Measurements from ENCODE around the gene RBBP7.
A peak's percentile ranks its signal among the peaks of the same experiment; 100 is the strongest.
"Not testable (repeated sequence)": the region's sequence is repeated elsewhere in the genome, so short reads cannot be mapped to it uniquely, and the experiment has no call there.

Gene RBBP7

DNA sequence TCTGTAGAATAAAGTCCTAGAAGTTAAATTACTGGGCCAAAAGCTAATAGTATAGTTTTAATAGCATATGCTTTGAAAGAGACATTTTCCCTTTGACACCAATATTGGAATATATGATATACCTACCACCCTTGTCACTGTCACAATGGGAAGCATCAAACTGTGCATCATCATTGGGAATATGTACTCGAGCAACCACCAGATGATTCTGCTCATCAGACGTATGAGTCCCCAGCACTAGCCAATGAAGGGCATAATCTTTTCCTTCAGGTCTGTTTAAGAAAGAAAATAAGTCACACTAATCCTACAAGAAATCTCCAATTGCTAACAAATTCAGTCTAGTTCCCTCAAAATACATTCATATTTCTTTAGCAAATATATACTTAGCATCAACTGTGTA lies 7.3 kb downstream of the RBBP7 start:
- no peak for DNase-seq (ENCODE audit: low spot score)

DNA sequence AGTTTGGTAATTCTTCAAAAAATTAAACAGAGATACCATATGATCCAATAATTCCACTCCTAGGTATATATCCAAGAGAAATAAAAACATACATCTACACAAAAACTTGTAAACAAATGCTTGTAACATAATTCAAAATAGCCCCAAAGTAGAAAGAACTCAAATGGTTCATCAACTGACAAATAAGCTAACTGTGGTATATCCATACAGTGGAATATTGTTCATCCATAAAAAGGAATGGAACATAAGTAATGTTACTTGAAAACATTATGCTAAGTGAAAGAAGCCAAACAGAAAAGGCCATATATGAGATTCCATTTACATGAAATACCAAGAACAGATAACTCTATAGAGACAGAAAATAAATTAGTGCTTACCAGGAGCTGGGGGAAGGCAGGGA lies 13.4 kb downstream of the RBBP7 start:
- DNase-seq (ENCODE audit: low spot score): no peak

DNA sequence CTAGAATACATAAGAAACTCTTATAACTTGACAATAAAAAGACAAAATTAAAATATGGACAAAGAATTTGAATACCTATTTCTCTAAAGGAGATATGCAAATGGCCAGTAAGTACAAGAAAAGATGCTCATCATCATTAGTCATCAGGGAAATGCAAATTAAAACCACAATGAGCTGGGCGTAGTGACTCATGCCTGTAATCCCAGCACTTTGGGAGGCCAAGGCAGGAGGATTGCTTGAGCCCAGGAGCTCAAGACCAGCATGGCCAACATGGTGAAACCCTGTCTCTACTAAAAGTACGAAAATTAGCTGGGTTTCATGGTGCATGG lies 14.1 kb downstream of the RBBP7 start:
- DNase-seq (ENCODE audit: low spot score): not testable (repeated sequence)

DNA sequence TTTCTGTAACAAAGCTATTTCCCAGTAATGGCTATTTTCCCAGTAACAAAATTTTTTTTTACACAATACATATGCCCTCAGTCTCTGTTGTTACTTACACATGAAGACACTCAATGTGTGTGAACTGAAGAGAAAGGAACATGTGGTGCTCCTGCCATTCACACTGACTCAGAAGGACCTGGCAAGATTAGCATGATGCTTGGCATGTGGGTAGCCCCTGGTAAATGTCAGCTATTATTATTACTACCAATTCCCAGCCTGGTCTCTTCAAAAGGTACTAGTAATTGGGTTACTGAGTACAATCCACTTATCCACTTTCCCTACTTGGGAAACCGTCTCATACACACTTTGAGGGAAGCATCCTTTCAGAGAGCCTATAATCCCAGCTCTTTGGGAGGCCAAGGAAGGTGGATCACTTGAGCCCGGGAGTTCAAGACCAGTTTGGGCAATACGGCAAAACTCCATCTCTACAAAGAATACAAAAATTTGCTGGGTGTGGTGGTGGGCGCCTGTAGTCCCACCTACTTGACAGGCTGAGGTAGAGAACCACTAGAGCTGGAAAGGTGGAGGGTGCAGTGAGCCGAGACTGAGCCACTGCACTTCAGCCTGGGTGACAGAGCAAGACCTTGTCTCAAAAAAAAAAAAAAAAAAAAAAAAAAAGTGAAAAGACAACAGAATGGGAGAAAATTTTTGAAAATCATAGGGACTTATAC lies 14.6 kb downstream of the RBBP7 start:
- no peak for DNase-seq (ENCODE audit: low spot score)

DNA sequence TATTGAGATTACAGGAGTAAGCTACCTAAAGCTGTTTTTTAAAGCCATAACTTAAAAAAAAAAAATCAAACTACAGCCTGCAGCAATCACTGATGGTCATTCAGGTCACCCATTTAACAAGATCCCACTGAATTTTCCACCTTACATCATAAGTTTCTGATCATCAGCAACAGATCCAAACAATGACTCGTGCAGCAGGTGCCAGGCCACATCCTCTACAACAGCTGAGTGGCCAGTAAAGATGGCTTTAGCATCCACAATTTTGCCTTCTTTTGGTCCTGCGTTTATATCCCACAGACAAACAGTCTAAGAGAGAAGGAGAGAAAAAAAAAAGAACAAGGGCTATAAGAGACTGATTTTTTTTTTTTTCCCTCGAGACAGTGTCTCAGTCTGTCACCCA lies 16.6 kb downstream of the RBBP7 start:
- DNase-seq (ENCODE audit: low spot score): no peak

DNA sequence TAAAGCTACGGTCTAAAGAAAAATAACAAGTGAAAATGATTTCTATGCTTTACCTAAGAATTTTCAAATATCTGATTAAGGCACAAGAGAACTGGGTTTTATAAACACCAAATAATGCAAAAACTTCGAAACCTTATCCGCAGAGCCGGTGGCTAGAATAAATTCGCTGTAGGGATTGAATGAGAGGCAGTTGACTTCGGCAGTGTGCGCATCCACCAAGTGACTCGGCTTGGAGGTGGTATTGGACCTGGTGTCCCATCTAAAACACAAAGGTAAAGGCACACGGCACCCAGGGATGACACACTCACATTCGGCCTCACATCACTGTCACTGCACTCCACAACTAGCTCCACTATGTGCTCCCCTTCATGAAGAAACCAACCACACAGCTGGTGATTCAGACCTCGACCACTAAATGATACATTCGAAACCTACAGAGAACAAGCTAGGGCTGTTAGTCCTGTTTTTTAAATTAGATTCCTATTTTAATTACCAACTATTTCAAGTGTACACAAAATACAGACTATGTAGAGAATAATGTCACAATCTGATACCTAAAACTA lies 17.5 kb downstream of the RBBP7 start:
- no peak for DNase-seq (ENCODE audit: low spot score)

DNA sequence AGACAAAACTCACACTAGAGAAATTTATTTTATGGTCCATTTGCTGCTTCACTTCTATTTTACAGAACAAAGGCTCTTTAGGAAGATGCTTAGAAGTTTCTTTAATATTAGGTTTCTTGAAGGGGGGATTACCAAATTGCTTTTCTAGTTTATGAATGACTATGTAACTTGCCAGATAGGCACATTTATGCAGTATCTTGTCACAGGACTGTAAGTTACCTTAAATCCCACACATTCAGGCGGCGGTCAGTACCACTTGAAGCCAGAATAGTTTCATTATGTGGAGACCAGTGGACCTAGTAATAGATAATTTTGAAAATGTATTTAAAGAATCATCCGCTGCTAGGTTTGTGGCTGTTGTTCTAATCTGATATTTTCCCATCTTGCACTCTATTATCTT lies 18.3 kb downstream of the RBBP7 start:
- no peak for DNase-seq (ENCODE audit: low spot score)

DNA sequence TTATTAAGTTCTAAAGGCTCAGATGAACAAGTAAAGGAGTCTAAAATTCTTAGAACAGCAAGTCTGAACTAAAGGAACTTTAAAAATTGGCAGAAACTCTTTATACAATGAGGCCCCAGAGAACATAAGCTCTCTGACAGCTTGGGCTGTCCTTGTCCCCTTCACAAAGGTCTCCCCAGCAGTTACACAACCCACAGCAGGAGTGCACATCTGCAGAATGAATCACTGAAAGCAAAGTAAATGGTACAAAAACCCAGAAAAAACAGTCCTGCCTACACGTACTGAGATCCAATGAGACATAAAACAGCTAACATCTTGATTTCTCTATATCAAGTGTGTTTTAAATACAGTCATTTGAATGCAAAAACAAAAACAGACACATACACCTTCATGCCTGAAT lies 18.7 kb downstream of the RBBP7 start:
- DNase-seq (ENCODE audit: low spot score): no peak

DNA sequence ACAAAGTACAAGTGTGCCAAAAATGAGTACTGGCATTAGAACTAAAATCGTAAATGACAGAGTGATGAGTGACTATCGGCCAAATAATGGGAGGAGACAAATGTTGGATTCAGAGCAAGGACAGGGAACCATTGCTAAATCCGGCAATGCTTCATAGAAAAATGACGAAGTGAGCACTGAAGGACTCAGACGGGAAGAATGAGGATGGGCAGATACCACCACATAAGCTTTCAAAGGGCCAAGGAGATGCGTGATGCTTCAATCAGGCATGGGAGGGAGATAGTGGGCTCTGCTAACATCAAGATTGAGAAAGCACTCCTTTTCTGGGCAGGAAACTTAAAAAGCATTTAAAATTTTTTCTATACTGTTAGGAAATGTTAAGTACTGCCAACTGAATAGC lies 21.6 kb downstream of the RBBP7 start:
- peak; percentile 37 for DNase-seq (ENCODE audit: low spot score)

DNA sequence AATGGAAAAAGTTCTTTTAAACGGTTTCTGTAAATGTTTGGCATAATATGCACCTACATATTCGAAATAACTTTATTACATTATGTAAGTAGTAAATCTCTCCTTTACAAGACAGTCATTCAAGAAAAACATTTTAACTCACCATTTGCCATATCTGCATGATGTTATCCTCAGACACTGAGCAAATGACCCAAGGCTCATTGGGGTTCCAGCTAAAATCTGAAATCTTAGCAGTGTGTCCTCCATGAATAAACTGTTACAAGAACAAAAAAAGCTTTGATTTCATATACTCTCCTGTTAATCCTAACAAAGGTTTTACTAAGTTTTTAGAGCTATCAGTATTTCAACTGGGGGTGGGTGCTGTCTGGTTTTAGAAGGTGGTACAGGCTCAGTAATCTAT lies 24.5 kb downstream of the RBBP7 start:
- DNase-seq (ENCODE audit: low spot score): no peak

DNA sequence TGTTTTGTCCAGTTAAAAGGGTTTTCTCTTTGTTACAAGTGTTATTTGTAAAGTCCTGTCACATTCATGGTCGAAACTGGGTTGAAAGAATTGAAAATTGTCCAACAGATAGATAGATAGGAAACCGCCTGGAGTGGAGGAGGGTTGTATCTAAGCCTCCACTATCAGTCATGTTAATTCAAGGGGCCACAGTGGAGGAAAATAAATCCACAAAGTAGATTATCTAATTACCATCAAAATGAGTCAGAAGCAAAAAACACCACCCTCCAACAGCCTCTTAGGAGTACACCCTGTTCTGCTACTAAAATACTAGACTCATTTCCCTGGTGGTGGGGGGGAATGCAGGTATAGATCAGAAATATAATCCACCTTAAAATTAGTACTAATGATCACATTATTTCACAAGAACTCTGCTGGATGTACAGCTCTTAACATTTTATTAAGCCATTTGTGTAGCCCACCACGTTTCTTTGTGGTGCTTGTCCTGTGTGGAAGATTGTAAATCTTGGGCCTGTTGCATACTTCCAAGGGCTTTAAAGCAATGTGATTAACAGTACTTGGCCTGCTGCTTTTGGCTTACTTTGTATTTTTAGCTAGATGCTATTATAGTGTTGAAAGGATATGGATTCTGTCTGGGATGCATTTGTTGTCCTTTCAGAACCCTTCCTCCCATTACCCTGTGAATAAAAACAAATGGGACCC lies 26.8 kb downstream of the RBBP7 start:
- no peak for DNase-seq (ENCODE audit: low spot score)

DNA sequence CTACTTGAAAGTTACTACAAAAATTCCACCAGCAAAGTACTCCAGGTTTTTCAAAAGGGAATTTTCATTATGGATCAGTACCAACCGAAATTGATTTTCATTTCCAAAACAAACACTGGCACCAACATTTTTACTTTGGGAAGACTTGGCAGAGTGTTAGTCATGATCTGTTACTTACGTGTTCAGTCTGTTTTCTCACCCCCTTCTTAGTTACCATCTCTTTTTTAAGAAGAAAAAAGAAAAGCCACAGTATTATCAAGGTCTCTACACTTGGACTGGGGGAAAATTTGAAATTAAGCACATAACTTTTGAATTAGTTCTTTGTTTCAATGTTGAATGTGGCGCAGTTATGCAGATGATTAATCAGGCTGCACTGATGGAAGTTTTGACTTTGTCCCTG lies 27.5 kb downstream of the RBBP7 start:
- no peak for DNase-seq (ENCODE audit: low spot score)

DNA sequence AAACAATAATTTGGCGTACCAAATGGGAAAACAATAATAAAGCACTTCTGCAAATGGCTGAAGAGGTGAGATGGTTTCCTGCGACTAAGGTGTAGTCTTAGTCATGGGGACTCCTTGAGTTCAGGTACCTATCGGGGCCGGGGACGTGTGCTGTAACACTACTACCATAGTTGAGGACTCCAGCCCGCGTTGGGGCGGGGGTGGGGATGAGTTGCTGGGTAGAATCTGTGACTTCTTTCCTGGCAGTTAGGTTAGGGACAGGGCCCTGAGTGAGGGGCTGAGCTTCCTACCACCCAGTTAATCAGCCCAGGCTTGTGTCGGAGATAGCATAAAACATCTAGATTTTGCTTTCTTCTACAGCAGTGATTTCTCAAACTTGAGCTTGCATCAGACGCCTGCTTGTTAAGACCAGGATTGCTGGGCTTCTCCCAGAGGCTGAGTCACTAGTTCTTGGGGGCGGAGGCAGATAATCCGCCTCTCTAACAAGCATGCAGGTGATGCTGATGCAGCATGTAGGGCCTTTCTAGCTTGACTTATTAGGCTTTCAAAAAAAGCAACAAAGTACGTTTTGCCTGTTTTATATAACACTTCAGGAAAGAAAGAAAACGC lies 30.2 kb downstream of the RBBP7 start:
- peak; percentile 59 for DNase-seq (ENCODE audit: low spot score)

DNA sequence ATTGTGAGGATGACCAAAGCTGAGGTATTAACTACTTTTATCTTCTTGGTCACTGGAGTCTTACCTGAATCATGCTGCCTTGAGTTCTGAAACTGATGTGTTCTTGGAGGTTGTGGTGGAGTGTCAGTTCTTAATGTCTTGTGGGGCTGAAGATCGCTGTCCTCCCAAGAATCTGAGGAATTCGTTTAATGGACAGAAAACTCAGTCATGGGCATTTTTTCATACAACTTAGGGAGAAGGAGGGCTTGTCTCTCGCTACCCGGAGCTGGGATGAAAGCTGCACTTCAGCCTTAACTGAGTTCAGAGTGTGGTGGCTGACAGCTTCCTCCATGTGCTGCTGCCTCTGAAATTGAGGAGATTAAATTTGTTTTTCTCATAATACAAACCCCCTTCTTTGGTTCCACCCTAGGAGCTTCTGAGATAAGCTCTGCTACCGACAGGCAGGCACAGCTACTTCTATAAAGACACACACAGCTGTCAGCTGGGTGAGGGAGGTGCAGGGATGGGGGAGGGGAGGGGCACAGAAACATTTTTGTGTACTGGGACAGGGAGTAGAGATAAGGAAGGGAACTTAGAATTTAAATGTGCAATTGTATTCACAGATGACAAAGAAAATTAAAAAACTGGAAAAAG lies 30.8 kb downstream of the RBBP7 start:
- no peak for DNase-seq (ENCODE audit: low spot score)

DNA sequence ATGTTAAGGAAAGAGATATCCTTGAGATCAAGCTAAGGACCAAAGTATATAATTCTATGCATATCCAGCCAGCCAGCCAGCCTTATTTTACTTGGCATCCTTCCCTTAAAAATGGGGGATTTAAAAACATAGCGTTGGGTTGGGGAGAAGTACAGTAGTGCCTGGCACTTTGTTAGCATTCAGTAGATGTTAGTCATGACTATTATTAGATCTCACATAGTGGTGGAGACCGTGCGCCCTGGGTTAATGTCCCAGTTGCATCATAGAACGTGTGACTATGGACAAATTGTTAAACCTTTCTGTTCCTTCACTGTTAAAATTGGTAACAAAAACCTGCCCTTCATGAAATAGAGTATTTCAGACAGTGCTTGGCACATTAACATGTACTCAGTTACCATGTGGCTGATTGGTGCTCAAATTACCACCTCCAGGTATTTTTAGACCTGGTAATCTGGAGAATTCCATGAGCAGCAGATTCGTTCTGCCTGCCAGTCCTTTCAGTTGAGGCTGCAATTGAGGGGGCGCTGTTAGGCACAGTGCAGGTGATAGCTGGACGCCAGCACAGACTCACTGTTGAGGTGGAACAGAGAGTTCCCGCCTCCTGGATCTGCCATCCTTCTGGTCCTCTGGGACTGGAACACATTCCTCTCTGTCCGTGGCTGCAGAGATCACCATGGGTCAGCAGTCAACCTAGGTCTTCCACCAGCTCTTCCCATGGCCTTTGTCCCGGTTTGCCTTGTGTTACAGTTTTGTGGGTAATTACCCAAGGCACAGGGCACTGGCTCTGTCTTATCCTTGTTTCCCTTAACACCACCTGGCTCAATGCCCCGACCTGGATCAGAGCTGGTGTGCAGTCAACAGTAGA lies 31.7 kb downstream of the RBBP7 start:
- DNase-seq (ENCODE audit: low spot score): peak; percentile 53

DNA sequence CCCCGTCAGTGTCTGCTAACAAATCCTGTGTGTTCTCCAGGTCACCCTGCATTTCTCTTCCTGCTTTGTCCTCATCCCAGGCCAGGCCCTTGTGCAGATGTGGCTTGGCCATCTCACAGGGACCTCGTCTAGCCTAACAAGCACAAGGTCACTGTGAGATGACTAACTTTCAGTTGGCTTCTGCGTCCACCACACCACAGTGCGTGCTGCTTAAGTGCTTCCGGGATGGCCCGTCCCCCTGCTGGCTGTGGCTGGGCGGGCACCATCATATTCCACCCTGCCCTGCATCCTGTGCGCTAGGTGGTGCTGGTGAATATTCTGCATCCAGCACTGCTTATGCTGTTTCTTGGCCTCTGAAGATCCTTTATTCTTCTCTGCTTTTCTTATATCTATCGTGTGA lies 33.8 kb downstream of the RBBP7 start:
- DNase-seq (ENCODE audit: low spot score): peak; percentile 67

DNA sequence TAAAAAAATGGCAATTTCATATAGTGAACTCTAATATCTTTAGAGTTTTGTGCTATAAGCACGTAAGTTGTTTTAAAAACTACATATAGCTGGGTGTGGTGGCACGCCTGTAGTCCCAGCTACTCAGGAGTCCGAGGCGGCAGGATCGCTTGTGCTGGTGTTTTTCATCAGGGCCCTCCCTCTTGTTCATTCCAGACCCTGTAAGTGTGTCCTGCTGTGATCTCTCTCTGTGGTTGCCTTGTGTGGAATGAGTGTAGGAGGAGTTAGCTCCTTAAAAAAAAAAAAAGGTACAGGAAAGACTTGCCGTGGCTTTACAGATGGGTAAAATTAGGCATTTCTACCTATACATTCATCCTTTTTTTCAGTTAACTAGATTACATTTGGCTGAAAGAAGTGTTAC lies 35.4 kb downstream of the RBBP7 start:
- DNase-seq (ENCODE audit: low spot score): no peak

DNA sequence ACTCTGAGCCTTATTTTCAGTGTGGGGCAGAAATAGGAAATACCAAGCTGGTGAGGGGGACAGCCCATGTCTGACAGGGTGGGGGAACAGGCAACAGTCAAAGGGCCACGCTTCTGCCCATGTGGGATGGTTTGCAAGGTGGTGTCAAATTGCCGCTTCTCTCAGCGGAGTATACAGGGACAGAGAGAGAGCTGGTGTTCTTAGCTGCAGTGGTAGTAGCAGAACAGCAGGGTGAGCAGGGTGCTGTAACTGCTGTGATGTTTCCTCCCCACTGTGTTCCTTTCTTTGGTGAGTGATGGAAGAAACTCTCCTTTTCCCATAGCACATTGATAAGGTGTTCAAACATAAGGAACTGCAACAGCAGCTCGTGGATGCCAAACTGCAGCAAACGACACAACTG lies 37.9 kb downstream of the RBBP7 start:
- DNase-seq (ENCODE audit: low spot score): no peak

DNA sequence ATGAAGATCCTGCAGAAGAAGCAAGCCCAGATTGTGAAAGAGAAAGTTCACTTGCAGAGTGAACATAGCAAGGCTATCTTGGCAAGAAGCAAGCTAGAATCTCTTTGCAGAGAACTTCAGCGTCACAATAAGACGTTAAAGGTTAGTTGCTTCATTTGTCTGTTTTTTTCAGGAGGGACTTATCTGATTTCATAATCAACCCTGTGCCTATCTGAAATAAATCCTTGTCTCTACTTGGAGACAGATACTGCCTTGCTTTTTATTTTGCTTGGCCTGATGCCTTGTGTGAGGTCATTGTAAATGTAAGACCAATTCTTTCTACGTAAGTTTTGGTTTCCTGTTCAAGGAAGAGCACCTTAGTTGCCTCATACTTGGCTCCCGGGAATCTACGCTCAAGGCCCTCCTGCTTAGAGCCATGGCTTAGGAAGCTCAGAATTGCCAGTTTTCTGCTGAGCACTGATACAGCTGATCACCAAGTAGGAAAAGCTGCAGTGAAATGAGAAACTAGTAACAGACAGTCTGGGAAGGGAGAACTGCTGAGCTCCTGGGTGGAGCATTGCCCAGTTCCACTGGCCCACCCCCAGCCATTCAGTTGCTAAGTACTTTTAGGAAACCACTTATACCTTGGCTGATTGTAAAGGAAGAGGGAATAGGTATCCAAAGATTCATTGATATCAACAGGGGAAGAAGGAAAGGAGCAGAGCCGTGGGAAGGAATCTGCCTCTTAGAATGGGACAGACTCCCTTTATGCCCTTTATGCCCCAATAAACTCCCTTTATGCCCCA lies 41.8 kb downstream of the RBBP7 start:
- DNase-seq (ENCODE audit: low spot score): no peak

DNA sequence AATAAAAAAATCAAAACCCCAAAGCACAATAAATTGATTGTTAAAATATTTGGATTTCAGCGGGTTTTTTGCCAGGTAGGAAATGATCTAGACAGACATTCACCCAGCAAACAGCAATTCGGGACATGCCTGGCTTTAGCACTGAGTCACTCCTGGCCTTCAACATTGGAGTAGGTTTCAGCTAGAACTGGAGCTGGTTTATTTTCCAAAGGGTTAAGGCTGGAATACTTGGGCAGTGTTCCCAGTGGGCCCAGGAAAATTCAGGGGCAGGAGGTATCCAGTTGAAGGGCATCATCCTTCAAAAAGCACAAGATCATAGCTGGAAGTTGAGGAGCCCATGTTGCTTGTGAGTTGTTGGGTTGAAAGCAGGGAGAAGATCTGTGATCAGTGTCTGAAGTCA lies 42.9 kb downstream of the RBBP7 start:
- DNase-seq (ENCODE audit: low spot score): no peak

DNA sequence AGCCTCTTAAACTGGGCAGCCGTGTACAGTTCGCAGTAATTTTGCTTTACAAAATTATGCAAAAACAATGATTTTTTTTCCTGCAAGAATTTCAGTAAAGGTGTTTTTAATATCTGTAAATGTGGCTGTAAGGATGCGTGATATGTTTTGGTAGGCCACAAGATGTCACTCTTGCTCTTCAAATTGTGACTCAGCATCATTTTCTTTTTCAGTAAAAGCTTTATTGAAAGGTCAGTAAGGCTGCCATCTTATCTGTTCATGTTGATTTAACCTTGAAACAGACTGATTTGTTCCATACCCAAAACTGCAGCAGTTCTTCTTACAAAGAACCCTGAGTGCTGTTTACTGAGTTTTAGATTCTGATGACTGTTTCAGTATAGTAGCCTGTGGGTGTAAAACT lies 44.0 kb downstream of the RBBP7 start:
- DNase-seq (ENCODE audit: low spot score): peak; percentile 18

All from AG20443 (cell line).